Measurements from ENCODE around the gene ACTN3.

- no peak for TF ChIP-seq POLR2A (IDR thresholded peaks at IDR 0.05)
- TF ChIP-seq, protein P1, sequence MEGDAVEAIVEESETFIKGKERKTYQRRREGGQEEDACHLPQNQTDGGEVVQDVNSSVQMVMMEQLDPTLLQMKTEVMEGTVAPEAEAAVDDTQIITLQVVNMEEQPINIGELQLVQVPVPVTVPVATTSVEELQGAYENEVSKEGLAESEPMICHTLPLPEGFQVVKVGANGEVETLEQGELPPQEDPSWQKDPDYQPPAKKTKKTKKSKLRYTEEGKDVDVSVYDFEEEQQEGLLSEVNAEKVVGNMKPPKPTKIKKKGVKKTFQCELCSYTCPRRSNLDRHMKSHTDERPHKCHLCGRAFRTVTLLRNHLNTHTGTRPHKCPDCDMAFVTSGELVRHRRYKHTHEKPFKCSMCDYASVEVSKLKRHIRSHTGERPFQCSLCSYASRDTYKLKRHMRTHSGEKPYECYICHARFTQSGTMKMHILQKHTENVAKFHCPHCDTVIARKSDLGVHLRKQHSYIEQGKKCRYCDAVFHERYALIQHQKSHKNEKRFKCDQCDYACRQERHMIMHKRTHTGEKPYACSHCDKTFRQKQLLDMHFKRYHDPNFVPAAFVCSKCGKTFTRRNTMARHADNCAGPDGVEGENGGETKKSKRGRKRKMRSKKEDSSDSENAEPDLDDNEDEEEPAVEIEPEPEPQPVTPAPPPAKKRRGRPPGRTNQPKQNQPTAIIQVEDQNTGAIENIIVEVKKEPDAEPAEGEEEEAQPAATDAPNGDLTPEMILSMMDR (IDR thresholded peaks at IDR 0.05) = no peak
These were observed 3.0 kb downstream of the ACTN3 start for GRCh38 chr11:66549696-66550095.

Measured in body of pancreas (tissue), 4 donors.